ENCODE measurements around the gene ORAI3. TPM values are rescaled to one million over a fixed set of nuclear protein-coding genes. Genes with fewer than 3 reads are reported as not detected.

The ORAI3 gene
- total RNA-seq, 1 donor from 2014 or later: 15.6 TPM

DNA sequence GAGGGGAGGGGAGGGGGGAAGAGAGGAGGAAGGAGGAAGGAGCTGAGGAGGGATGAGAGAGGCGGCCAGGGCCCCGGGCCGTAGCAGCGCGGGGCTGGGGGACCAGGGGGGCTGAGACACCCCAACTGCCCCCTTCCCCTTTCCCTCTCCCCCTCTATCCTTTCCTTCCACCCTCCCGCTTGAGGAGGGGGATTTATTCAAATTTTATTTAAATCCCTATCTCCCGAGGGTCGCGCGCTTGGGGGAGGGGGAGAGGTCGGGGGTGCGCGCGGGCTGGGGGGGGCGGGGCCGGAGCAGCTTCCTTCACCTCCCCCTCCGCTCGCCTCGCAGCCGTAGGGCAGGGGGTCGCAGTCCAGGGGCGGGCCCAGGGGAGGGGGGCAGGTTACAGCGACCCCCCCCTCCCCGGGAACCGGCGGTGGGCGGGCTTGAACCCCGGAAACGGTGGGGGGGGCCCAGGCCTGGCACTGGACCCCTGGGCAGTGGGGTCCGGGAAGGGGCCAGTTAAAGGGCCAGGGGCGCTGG is 25.3 kb upstream of the ORAI3 start, which contains the start of gene FBXL19:
TSS of gene FBXL19 (plus strand) at position 19 of the 522 bp plus-strand sequence. CDS start 2,183 bp downstream, outside the sequence.
- Mint-ChIP-seq H3K36me3 (ENCODE audit: low read depth) (peaks cover 4% of the 10 kb centered on the region), H3K4me1 (ENCODE audit: low read depth) (peaks cover 29% of the 10 kb centered on the region), H3K9me3 (ENCODE audit: low read depth) (no peaks in the 10 kb centered on the region), H3K27ac (ENCODE audit: unreplicated experiment) (peak within 1 kb of the TSS; percentile 100), H3K4me3 (ENCODE audit: unreplicated experiment) (peak within 1 kb of the TSS; percentile 100), H3K27me3 (ENCODE audit: low read depth) (no peaks in the 10 kb centered on the region)
- TF ChIP-seq, protein P1, sequence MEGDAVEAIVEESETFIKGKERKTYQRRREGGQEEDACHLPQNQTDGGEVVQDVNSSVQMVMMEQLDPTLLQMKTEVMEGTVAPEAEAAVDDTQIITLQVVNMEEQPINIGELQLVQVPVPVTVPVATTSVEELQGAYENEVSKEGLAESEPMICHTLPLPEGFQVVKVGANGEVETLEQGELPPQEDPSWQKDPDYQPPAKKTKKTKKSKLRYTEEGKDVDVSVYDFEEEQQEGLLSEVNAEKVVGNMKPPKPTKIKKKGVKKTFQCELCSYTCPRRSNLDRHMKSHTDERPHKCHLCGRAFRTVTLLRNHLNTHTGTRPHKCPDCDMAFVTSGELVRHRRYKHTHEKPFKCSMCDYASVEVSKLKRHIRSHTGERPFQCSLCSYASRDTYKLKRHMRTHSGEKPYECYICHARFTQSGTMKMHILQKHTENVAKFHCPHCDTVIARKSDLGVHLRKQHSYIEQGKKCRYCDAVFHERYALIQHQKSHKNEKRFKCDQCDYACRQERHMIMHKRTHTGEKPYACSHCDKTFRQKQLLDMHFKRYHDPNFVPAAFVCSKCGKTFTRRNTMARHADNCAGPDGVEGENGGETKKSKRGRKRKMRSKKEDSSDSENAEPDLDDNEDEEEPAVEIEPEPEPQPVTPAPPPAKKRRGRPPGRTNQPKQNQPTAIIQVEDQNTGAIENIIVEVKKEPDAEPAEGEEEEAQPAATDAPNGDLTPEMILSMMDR (IDR thresholded peaks at IDR 0.05): no peak
- no peak for DNase-seq (ENCODE audit: low spot score)

DNA sequence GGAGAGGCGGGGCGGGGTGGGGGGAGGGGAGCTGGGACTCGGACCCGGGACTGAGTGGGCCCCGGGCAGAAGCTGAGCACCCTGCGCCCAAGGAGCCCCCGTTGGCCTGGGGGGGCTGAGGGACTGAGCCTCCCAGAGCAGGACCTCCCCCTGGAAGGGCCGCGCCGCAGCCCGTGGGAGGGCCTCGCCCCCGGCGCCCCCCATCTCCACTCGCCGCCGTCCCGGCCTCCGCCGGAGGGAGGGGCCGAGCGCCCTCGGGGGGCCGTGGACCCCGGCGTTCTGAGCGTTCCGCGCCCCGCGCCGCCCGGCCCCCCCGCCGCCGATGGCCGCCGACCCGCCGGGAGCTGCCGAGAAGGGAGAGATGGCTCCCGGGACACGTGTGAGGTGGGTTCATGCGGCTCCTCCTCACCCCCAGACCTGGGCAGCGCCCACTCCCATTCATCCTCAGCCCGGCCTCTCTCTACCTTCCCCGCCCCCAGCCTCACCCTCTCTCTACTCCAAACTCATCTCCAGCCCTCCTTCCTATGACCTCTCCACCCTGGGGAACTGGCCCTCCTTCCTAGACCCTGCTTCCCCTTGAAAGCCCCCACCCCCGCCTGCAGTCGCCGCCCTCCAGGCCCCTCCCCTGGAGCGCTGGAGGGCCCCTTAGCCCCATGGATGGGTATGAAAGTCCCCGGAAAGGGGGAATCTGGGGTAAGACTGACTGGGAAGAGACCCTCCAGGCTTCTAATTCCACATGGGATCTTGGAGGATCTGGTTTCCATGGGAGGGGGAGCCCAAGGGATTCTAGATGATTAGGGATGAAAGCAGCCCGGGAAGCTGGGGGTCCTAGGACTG is 24.6 kb upstream of the ORAI3 start:
- no peaks in the 10 kb centered on the region for H3K9me3 Mint-ChIP-seq (ENCODE audit: low read depth)
- H3K4me1 Mint-ChIP-seq (ENCODE audit: low read depth): peaks cover 29% of the 10 kb centered on the region
- TF ChIP-seq, protein P1 (IDR thresholded peaks at IDR 0.05): no peak
- no peaks in the 10 kb centered on the region for H3K27me3 Mint-ChIP-seq (ENCODE audit: low read depth)
- H3K4me3 Mint-ChIP-seq (ENCODE audit: unreplicated experiment): peak overlapping the region; percentile 76
- H3K27ac Mint-ChIP-seq (ENCODE audit: unreplicated experiment): peak overlapping the region; percentile 80
- DNase-seq (ENCODE audit: low spot score): no peak
- peaks cover 4% of the 10 kb centered on the region for H3K36me3 Mint-ChIP-seq (ENCODE audit: low read depth)

DNA sequence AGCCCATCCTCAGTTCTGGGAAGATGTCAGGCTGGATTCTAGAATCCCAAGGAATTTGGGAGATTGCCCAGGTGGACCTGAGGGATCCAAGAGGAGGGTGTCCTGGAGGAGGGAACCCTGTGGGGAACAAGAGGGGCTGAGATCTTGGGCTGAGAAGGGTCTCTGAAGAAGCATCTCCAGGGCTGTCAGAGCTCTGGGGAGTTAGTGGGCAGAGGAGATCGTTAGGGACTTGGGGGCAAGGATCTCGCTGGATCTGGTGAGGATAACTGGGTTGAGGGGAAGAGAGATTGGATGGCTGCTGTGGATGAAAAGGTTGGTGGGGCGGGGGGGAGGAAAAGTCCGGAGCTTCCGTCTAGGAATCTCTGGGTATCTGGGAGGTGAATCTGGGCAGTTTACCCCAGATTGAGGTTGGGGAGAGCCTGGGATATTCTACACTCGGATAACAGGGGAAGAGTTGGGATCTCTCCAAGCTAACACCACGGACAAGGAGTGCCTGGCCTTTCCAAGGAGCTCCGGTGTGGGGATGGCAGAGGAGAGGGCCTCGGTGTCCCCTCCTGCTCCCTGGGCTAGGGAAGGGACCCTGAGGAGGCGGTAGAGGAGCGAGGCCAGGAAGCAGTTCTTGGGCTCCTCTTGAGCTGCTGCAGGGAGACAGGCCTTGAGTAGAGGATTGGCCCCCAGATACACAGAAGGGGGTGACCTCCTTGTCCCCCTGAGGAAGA is 23.8 kb upstream of the ORAI3 start:
- H3K36me3 Mint-ChIP-seq (ENCODE audit: low read depth): peaks cover 4% of the 10 kb centered on the region
- no peak for DNase-seq (ENCODE audit: low spot score)
- H3K4me1 Mint-ChIP-seq (ENCODE audit: low read depth): peaks cover 29% of the 10 kb centered on the region
- H3K27ac Mint-ChIP-seq (ENCODE audit: unreplicated experiment): peak overlapping the region; percentile 80
- no peaks in the 10 kb centered on the region for H3K9me3 Mint-ChIP-seq (ENCODE audit: low read depth)
- H3K4me3 Mint-ChIP-seq (ENCODE audit: unreplicated experiment): peak overlapping the region; percentile 76
- H3K27me3 Mint-ChIP-seq (ENCODE audit: low read depth): no peaks in the 10 kb centered on the region
- TF ChIP-seq, protein P1 (IDR thresholded peaks at IDR 0.05): no peak

DNA sequence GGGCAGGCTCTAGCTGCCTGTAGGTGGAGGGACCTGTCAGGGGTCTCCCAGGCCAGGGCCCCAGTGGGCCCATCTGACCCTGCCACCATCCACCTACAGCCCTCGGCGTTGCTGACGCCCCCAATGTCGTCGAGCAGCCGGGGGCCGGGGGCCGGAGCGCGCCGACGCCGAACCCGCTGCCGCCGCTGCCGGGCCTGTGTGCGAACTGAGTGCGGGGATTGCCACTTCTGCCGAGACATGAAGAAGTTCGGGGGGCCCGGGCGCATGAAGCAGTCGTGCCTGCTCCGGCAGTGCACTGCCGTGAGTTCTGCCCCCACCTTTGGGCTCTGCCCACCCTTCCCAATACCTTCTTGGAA is 23.3 kb upstream of the ORAI3 start:
- Mint-ChIP-seq H3K27me3 (ENCODE audit: low read depth) (no peaks in the 10 kb centered on the region), H3K9me3 (ENCODE audit: low read depth) (no peaks in the 10 kb centered on the region), H3K4me3 (ENCODE audit: unreplicated experiment) (no peak overlapping the region), H3K4me1 (ENCODE audit: low read depth) (peaks cover 29% of the 10 kb centered on the region), H3K27ac (ENCODE audit: unreplicated experiment) (no peak overlapping the region), H3K36me3 (ENCODE audit: low read depth) (peaks cover 4% of the 10 kb centered on the region)
- no peak for DNase-seq (ENCODE audit: low spot score)
- TF ChIP-seq, protein P1 (IDR thresholded peaks at IDR 0.05): no peak
